Transverse colon (tissue), 3 donors: Measurements from ENCODE around the gene IL17REL.

Source experiments
- POLR2A ChIP-seq: fragments of 450-650 bp; IDR thresholded peaks from one replicate; pipeline ENCODE4 v1.6.1; 2016; ENCODE audit warnings: antibody characterized with exemption, mild to moderate bottlenecking, moderate library complexity
- TF ChIP-seq, protein P1 (sequence below), 5 experiments: fragments of 200-600 bp in 3 of 5; fragments of 450-650 bp in 2 of 5; sonication (generic) in 3 of 5; IDR thresholded peaks; 1 replicate in 2 of 5; 2 replicates in 3 of 5; pipeline ENCODE4 v1.5.1; 2016 to 2017; ENCODE audit warnings: antibody characterized with exemption in 5 of 5, inconsistent platforms in 3 of 5, mild to moderate bottlenecking in 2 of 5, moderate library complexity in 1 of 5

DNA sequence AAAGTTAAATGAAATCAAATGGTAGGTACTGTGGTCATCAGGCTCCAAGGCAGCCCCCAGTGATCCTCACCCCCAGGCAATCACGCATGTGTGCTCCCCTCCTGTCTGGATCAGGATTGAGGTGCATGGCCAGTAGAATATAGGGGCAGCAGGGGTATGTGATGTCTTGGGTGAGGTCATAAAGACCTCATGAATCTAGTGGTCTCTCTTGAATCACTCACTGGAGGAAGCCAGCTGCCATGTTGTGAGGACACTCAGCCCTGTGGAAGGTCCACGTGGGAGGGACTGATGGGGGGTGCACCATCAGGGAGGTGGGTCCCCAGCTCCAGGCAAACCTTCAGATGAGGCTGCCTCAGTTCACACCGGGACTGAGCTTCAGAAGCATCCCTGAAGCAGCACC lies 6.8 kb upstream of the IL17REL start:
- TF ChIP-seq, protein P1, sequence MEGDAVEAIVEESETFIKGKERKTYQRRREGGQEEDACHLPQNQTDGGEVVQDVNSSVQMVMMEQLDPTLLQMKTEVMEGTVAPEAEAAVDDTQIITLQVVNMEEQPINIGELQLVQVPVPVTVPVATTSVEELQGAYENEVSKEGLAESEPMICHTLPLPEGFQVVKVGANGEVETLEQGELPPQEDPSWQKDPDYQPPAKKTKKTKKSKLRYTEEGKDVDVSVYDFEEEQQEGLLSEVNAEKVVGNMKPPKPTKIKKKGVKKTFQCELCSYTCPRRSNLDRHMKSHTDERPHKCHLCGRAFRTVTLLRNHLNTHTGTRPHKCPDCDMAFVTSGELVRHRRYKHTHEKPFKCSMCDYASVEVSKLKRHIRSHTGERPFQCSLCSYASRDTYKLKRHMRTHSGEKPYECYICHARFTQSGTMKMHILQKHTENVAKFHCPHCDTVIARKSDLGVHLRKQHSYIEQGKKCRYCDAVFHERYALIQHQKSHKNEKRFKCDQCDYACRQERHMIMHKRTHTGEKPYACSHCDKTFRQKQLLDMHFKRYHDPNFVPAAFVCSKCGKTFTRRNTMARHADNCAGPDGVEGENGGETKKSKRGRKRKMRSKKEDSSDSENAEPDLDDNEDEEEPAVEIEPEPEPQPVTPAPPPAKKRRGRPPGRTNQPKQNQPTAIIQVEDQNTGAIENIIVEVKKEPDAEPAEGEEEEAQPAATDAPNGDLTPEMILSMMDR (IDR thresholded peaks at IDR 0.05), result no peak
- no peak for TF ChIP-seq POLR2A
